B cell (primary cell): Measurements from ENCODE around the gene CASZ1.

Experiments
- CTCF ChIP-seq: fragments of 200-600 bp; IDR thresholded peaks from one replicate; pipeline ENCODE4 v1.8.0; 2022; ENCODE audit warnings: antibody characterized with exemption, mild to moderate bottlenecking
- EZH2 ChIP-seq: IDR thresholded peaks from 2 replicates; pipeline ENCODE4 v1.6.1; 2012; ENCODE audit warnings: borderline replicate concordance, low read depth, mild to moderate bottlenecking, moderate library complexity, low read length; ENCODE audit not compliant: insufficient read depth, poor library complexity, severe bottlenecking

GRCh38 chr1:10591010-10591409, 205.4 kb downstream of the CASZ1 start:
- TF ChIP-seq EZH2 (no peak), CTCF (no peak)
